Activated CD4-positive, alpha-beta T cell treated with anti-CD3 and anti-CD28 coated beads for 4 hours (primary cell): ENCODE data around the gene AHCTF1.
"Not testable (repeated sequence)": the region's sequence is repeated elsewhere in the genome, so short reads cannot be mapped to it uniquely, and the experiment has no call there.

Experiments
- DNase-seq, 2 donors: peaks; one replicate each; pipeline ENCODE4 v3.0.0-alpha.2; 2020

AHCTF1 gene

DNA sequence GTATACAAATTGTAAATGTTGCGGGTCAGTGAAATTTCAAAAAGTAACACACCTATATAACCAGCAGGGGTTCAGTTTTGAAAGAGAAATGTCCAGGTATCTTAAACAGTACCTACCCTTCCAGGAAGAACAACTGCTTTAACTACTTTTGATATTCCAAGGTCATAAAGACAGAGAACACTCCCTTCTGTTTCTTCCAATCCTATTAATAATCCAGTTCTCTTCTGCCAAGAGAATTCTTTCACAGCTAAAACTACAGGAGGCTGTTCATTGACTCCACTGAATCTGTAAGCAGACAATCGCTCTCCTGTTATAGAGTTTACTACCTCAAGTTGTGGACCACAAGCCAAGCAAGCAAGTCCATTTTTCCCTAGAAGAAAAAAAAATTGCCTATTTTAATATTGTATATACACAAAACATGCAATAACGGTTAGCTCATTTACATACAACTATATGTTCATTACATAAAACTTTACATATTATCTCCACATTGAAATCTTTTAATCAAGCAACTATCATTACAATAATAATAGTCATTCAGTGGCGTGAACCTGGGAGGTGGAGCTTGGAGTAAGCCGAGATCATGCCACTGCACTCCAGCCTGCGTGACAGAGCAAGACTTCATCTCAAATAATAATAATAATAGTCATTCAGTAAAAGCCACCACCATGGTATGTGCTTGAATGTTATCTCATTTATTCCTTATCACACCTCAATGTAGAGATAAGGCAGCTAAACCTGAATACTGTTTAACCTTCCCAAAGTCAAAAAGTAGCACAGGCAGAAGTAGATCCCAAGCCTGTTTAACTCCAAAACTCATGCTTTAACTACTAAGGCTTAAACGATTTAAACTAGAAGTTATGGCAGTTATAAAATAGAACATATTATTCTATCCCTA, 15.5 kb downstream of the AHCTF1 start:
- DNase-seq, result not testable (repeated sequence)

DNA sequence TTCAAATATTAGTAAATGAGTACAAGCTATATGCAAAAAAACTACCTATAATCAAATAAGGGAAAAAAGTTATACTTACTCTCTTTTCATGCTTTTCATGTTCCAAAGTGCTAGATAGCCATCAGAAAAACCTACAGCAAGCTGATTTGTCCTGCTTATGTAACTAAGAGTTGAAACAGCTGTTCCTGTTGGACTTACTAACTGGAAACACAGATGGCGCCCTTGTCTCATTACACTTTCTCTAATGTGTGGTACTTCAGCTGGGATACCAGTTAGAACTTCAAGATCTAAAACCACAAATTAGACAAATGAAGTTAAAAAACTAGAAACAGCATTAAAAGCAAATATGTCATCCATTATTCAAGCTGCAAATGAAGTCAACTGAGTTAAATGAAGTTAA, 24.3 kb downstream of the AHCTF1 start:
- peak in 1 of 2 donors; percentile 11 for DNase-seq

DNA sequence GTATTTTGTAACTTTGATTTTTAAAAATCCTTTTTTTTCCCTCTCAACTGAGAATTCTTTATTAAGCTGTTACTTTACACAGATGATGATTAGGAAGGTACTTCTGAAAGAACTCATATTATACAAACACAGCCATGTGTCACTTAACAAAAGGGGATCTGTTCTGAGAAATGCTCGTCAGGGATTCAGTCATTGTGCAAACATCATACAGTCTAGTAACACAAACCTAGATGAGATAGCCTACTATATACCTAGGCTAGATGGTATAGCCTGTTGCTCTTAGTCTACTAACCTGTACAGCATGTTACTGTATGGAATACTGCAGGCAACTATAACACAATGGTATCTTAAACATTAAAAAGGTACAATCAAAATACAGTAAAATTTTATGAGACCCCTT, 24.9 kb downstream of the AHCTF1 start:
- DNase-seq, result no peak

DNA sequence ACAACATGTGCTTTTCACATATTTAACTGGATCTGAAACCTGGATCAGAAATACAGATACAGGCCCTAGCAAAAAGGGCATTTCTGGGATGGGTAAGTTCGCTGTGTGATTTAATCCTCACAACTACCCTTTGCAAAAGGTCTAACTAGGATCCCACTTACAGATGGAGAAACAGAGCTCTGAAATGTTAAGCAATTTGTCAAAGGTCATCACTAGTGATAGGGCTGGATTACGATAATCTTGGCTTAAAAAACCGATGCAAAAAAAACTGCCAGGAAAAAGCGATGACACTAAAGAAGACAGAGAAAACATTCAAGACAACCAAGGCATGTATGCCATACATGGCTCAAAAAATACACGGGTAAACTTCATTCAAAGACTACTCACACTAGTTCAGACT, 29.9 kb downstream of the AHCTF1 start:
- no peak for DNase-seq

DNA sequence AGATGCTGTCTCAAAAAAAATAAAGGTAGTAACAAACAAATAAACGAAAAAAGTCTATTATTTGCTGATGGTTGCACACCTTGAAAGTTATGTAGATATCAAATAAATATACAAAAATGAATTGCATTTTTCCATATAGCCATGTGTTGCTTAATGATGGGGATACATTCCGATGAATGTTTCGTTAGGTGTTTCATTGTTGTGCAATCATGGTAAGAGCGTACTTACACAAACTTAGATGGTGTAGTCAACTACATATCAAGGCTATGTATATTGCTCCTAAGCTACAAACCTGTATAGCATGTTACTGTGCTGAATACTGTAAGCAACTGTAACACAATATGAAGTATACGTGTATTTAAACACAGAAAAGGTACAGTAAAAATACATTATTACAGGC, 34.4 kb downstream of the AHCTF1 start:
- no peak for DNase-seq

DNA sequence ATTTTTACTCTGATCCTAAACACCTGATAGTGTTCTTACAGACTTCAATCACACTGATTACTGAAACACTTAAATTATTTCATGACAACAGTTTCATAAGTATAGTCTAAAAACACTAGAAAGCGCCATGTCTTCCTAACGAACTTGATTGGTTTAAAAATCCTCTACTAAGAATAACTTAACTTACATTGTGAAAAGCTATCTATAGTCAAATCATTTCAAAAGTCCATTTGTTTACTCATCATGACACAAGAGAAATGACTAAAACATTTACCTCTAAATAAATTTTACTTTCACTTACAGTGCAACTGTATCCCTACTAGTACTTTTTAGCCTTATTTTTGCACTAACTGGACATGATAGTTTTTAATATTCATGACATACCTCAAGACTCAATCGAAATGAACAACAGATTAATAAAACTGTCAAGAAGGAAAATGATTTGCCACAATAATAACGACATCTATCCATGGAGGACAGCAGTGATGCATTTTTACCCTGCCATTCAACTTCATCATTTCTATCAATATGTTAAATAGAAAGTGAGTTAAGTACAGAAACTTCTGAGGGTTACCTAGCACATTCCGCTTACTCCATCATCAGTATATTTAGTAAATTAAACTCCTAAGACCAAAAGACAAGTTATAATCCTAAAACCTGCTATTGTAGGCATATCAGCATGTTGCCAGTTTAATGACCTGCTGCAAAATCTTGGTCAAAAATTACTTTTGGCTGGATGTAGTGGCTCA, 38.4 kb downstream of the AHCTF1 start:
- no peak for DNase-seq

DNA sequence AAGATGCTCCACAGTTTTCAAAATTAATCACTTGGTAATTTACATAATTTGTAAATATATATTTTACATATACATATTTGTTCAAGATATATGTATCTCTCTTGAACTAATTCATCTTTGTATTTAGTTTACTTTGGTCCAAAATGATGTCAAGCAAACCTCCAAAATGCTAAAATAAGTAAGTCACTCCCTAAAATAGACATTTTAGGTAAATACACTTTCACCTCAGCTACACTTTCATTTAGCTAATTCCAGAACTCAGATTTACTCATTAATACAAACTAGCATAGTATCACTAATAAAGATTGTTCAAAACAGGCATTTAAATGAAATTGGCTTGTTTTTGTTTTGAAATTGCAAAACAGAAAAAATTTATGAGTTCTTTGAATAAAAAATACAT, 40.6 kb downstream of the AHCTF1 start:
- no peak for DNase-seq

DNA sequence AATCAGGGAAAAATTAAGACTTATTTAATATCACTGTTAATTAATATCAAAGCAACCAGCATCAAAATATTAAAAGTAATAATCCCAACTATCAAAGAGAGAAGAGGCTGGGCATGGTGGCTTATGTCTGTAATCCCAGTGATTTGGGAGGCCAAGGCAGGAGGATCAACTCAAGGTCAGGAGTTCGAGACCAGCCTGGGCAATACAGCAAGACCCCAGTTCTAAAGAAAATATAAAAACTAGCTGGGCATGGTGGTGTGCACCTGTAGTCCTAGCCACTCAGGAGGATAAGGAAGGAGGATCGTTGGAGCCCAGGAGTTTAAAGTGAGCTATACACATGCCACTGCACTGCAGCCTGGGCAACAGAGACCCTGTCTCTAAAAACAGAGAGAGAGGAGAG, 43.2 kb downstream of the AHCTF1 start:
- DNase-seq, result no peak

DNA sequence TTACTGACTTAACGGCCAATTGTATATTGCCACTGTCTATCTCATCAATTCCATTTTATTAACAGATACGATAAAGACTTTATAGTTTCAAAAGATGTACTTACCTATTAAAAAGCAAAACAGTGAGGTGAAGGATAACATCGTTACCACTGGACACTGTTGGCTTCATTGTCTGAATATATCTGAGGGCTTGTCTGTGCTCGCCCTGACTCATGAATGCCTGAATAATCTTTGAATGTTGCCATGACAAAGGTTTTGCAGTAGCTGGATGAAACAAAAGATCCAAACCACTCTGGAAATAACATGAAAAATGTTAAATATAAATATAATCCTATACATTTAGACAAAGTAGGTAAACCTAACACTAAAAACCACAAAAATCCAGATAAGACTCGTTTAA, 46.4 kb downstream of the AHCTF1 start:
- not testable (repeated sequence) for DNase-seq

DNA sequence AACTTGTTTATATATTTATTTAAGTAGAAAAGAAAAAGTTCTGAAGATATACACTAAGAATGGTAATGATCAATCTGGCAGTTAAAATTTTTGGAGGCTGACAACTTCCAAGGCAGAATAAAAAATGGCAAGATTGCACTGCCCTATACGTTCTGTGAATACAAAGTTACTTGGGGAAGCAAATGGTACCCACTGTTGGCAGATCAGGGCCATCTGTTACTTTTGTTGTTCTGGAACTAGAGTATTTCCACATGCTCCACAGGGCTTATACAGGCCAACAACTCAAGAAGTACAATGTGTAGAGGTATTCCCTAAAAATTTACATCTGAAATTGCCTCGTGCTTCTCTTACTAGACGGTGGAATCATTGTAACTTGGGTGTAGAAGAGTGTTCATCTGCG, 53.2 kb downstream of the AHCTF1 start:
- DNase-seq, result no peak

DNA sequence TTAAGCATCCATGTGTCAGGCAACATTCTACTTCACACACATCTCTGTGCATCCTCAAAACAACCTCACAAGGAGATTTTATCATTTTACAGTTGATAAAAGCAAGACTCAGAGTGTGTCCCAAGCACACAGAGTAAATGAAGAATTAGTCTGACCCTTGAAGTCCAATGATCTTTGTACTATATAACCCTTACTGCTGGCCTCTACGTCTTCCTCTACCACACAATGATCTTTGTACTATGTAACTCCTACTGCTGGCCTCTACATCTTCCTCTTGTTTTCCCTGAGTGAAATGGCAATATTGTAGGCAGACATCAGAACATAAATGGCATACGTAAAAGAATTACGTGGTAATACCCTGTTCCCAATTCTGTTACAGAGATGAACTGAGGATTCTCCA, 55.3 kb downstream of the AHCTF1 start:
- no peak for DNase-seq

DNA sequence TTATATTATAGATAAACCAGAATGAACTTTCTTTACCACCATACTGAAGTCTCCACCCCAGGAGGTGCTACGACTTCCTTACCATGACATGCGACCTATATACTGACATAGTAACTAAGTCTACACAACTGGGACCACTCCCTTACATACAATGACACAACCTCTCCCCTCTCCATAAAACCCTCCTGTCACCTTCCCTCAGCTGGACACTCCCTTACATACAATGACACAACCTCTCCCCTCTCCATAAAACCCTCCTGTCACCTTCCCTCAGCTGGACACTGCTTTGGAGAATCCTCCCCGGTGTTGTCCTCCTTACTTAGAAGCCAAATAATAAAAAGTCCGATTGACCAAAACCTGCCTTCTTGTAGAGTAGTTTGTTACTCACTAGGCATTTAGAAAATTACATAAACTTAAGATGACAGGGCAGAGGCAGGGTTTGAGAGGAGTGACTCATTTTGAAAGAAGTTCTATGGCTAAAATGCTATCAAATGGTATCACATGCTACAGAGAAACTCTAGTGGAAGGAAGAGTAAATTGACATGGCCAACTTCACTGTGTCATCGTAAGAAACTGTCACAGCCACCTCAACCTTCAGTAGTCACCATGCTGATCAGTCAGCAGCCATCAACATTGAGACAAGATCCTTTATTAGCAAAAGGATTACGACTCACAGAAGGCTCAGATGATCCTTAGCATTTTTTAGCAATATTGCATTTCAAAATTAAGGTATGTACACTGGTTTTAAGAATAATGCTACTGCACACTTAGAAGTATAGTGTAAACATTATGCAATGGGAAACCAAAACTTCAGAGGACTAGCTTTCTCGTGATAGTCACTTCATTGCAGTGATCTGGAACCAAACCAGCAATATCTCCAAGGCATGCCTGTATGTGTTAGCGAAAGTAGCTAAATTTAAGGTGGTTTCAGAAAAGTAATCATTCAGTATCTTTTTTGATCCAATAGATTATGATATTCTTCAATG, 56.4 kb downstream of the AHCTF1 start:
- no peak for DNase-seq

DNA sequence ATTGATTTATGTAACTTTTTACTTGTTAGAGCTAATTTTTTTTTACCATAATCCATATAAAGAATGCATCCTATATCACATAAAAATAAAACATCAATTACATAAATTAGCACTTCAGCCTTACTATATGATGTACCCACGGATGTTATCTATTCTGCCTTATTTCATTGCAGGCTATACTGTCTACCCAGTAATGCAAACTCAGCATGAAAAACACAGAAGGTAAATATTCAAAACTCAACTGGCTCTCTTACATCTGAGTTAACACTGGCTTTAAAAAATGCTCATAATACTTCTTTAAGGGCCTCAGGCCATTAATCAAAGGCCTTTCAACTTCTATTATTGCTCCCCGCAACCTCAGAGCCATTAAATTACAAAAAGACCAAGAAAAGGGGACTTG, 65.8 kb downstream of the AHCTF1 start:
- no peak for DNase-seq

DNA sequence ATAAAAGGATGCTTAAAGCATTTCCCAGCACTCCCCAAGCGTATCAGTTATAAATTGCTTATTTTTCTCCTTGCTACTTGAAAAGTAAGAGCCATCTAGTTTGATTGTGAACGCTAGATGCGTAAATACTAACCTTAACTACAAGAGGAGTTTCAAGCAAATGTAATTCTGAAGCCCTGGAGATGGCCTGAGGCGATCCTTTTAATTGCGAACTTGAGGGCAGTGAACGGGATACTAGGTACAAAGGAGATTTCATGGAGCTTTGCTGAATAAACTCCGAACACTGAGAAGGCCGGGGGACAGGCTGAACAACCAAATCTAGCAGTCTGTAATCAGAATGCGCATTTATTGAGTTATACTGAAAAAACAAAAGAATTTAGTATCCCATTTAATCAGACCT, 68.0 kb downstream of the AHCTF1 start:
- not testable (repeated sequence) for DNase-seq

DNA sequence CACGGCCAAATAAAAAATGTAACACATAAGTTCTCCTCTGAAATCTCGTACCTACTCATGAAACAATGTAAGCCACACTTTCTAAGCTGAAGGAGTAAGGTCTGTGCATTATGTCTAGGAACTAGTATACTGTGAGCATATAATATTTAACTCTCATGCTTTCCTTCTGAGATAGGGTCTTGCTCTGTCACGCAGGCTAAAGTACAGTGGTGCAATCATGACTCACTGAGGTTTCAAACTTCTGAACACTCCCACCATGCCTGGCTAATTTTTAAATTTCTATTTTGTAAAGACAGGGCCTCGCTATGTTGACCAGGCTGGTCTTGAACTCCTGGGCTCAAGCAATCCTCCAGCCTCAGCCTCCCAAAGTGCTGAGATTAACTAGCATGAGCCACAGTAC, 71.3 kb downstream of the AHCTF1 start:
- no peak for DNase-seq

DNA sequence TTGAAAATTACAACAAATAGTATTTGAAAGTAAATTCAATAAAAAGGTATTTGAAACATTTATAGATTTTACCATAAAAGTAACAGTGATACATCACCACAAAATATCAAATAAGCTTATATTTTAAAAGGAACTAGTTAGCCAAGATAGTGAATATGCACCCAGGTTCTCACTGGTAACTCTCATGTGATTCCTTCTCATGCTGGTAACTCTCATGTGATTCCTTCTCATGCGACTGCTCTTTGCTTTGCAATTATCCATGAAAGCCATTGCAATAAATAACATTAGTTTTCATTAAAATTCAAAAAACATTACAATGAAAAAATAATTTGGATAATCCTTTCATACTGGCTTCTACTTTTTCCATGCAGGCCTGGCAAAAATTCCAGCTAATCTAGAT, 75.4 kb downstream of the AHCTF1 start:
- no peak for DNase-seq

DNA sequence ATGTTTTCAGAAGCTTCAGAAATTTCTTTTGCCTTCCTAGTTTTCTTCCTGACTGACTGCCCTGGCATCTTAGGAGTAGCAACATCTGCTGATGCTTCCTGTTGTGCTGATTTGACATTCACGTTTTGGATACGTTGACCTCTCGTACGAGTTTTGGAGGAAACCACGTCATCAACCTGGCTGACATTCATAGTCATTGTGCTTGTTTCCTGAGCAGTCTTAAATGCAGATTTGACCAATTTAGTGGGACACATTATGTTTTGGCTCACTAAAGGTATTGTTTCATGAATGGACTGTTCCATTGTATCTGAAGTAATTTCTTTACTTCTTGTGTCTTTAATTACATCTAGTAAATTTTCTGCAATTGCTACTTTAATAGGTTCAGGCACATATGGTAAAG, 81.1 kb downstream of the AHCTF1 start:
- DNase-seq, result not testable (repeated sequence)

DNA sequence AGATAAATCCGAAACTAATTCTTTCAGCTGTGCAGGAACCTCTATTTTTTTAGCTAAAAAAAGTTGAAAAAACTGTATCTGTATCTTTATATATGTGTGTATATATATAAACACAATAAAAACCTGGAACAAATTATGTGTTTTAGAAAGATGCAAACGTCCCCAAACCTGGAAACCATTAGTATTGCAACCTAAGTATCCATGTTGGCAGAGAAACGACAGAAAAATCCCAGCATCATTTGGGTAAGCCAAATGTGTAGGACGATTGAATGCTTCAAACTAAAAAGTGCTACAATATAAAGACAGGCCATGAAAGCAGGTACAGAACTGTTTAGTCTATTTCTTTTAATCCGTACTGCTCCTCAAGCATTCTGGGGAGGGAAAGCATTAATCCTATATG, 87.9 kb downstream of the AHCTF1 start:
- no peak for DNase-seq

DNA sequence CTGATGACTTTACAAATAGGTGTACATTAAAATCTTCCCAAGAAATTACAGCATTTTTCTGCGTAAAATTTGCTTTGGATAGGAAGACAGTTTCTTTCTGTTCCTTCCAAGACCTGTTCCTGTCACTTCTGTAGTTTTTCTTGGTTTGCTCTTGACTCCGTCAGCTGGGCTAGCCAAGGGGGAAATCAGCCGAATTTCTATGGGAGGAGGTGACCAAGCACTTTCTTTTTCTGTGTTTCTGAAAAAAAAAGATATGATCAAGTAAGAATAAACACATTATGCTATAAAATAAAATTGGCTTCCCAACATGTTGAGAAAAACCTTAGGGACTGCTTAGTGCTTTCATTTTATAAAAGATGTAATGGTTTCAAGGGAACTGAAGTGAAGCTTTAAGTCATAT, 91.0 kb downstream of the AHCTF1 start:
- DNase-seq, result not testable (repeated sequence)

DNA sequence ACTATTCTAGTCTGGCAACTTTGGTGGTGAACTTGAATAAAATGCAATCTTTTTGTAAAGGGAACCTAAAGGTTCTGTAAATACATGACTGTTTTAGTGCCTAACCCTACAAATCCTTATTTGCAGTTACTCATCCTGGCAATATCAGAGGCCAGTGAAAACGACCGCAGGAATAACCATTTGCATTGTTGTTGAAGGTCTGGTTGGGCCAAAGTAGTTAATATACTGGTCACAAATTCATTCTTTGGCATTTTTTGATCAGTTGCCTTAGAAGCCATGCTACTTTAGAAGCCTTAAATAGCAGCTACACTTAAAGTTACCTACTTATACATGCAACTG, 93.7 kb downstream of the AHCTF1 start:
- DNase-seq, result no peak

DNA sequence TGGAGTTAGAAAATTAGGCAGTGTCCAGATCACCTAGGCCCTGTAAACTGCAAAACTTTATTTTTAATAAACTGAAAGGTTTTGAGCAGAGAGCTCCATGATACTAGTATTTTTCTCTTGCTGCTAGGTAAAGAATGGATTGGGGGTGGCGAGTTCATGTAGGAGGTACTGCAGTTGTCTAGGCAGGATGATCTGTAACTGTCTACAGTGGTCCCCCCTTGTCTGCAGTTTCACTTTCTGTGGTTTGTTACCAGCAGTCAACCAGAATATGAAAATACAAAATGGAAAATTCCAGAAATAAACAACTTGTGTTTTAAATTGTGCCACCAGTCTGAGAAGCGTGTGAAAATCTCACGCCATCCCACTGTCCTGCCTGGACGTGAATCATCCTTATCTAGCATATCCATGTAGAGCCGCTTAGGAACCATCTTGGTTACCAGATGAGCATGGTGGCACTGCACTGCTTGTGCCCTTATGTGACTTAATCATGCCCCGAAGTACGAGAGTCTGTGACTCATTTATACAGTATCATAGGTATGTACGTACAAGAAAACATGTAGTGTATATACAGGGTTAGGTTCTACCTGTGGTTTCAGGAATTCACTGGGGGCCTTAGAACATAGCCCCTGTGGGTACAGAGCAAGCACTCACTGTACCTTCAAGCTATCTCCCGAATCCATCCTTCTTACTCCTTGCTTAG, 94.2 kb downstream of the AHCTF1 start:
- DNase-seq, result no peak

DNA sequence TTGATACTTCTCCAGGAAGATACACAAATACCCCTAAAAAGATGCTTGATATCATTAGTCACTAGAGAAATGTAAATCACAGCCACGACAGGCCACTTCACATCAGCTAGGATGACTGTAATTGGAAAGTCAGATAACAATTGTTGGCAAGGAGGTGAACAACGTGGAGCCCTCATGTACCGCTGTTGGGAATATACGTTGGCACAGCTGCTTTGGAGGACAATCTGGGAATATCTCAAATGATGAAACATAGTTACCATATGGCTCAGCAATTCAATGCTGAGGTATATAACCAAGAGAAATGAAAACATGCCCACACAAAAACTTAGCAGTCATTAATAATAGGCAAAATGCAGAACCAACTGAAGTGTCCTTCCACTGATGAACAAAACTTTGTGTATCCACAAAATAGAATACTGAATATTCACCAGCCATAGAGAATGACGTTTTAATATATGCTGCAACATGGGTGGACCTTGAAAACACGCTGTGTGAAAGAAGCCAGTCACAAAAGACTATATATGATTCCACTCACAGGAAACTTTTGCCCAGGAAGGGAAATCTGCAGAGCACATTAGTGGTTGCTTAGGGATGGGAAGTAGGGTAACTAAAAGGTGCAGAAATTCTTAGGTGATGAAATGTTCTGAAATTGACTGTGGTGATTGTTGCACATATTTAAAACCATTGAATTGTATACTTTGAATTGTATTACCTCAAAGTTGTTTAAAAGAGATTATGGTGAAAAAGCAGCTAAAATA, 95.4 kb downstream of the AHCTF1 start:
- no peak for DNase-seq
